ENCODE data around the gene PSMD11.

The PSMD11 gene

DNA sequence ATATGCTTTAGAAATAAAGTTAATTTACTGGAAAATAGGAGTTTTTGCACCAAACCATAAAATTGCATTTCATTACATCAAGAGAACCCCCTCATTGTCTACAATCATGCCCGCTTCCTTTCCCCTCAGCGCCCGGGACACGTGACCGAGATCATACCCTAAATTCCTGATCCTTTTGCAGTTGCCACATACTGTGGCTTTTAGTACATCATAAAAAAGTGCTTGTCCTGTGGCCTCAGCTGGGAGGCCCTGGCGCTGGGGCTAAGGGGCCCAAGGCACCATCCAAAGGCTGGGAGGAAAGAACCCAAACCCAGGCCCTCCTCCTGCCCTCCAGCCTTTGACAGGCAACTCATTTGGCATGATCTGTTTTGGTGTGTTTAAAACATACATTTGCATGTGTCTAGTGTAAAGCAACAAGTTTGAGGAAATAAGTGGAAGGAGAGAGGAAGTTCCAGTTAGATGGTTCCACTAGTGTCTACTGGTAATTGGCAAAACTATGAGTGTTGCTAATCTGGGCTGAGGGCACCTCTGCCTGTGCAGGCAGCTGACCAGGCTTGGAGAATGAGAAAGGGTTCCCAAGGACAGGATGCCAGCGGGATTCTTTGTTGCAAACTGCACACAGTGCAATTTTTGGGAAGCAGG lies 48.5 kb downstream of the PSMD11 start:
- ATAC-seq = no peak
- TF ChIP-seq RARB (CRISPR knock-in tag; IDR thresholded peaks at IDR 0.05) (no peak), GLIS3 (CRISPR knock-in tag; IDR thresholded peaks at IDR 0.05) (no peak), SNAI2 (CRISPR knock-in tag; IDR thresholded peaks at IDR 0.05) (no peak), ZNF70 (CRISPR knock-in tag; IDR thresholded peaks at IDR 0.05) (no peak), ISL1 (CRISPR knock-in tag; IDR thresholded peaks at IDR 0.05) (no peak), BACH2 (CRISPR knock-in tag; IDR thresholded peaks at IDR 0.05; ENCODE audit: borderline replicate concordance) (no peak), ZNF8 (CRISPR knock-in tag; IDR thresholded peaks at IDR 0.05) (no peak), ZNF565 (CRISPR knock-in tag; conservative IDR thresholded peaks at IDR 0.05; ENCODE audit: low read depth) (no peak), PPARA (CRISPR knock-in tag; IDR thresholded peaks at IDR 0.05; ENCODE audit: borderline replicate concordance) (no peak), ESRRG (CRISPR knock-in tag; IDR thresholded peaks at IDR 0.05) (no peak)
- TF ChIP-seq, protein P1, sequence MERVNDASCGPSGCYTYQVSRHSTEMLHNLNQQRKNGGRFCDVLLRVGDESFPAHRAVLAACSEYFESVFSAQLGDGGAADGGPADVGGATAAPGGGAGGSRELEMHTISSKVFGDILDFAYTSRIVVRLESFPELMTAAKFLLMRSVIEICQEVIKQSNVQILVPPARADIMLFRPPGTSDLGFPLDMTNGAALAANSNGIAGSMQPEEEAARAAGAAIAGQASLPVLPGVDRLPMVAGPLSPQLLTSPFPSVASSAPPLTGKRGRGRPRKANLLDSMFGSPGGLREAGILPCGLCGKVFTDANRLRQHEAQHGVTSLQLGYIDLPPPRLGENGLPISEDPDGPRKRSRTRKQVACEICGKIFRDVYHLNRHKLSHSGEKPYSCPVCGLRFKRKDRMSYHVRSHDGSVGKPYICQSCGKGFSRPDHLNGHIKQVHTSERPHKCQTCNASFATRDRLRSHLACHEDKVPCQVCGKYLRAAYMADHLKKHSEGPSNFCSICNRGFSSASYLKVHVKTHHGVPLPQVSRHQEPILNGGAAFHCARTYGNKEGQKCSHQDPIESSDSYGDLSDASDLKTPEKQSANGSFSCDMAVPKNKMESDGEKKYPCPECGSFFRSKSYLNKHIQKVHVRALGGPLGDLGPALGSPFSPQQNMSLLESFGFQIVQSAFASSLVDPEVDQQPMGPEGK (CRISPR knock-in tag; IDR thresholded peaks at IDR 0.05; ENCODE audit: borderline replicate concordance) = no peak
- TF ChIP-seq, protein P2, sequence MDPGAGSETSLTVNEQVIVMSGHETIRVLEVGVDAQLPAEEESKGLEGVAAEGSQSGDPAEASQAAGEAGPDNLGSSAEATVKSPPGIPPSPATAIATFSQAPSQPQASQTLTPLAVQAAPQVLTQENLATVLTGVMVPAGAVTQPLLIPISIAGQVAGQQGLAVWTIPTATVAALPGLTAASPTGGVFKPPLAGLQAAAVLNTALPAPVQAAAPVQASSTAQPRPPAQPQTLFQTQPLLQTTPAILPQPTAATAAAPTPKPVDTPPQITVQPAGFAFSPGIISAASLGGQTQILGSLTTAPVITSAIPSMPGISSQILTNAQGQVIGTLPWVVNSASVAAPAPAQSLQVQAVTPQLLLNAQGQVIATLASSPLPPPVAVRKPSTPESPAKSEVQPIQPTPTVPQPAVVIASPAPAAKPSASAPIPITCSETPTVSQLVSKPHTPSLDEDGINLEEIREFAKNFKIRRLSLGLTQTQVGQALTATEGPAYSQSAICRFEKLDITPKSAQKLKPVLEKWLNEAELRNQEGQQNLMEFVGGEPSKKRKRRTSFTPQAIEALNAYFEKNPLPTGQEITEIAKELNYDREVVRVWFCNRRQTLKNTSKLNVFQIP (CRISPR knock-in tag; IDR thresholded peaks at IDR 0.05; ENCODE audit: borderline replicate concordance, low read depth) = no peak

DNA sequence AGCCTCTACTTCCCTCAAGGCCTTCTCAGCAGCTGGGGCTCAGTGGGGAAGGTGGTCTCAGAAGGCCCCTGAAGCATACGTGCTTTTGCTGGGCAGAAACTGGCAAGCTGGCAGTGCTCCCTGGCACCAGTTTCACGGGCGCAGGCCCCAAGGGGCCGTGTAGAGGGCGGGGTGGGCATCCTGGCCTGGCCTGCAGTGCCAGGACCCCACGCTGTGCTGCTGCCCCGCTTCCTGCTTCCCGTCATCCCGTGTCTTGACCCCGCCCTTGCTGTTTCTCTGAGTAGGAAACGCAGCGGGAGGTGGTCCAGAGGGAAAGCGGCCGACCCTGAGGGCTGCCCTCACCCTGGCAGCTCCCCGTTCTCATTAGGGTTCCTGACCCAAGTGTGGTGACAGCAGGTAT lies 49.3 kb downstream of the PSMD11 start:
- TF ChIP-seq ZFP3 (CRISPR knock-in tag; IDR thresholded peaks at IDR 0.05) (no peak), ZNF565 (CRISPR knock-in tag; conservative IDR thresholded peaks at IDR 0.05; ENCODE audit: low read depth) (no peak), PPARA (CRISPR knock-in tag; IDR thresholded peaks at IDR 0.05; ENCODE audit: borderline replicate concordance) (no peak), ARNTL (CRISPR knock-in tag; IDR thresholded peaks at IDR 0.05; ENCODE audit: borderline replicate concordance, low read depth) (no peak), ESRRG (CRISPR knock-in tag; IDR thresholded peaks at IDR 0.05) (no peak), BACH2 (CRISPR knock-in tag; IDR thresholded peaks at IDR 0.05; ENCODE audit: borderline replicate concordance) (no peak), ZC3H10 (CRISPR knock-in tag; IDR thresholded peaks at IDR 0.05) (no peak), OSR1 (CRISPR knock-in tag; IDR thresholded peaks at IDR 0.05) (no peak), ZNF70 (CRISPR knock-in tag; IDR thresholded peaks at IDR 0.05) (no peak), TOX (CRISPR knock-in tag; IDR thresholded peaks at IDR 0.05; ENCODE audit: borderline replicate concordance) (no peak), ISL1 (CRISPR knock-in tag; IDR thresholded peaks at IDR 0.05) (no peak)
- TF ChIP-seq, protein P2 (CRISPR knock-in tag; IDR thresholded peaks at IDR 0.05; ENCODE audit: borderline replicate concordance, low read depth) = no peak
- TF ChIP-seq, protein P3, sequence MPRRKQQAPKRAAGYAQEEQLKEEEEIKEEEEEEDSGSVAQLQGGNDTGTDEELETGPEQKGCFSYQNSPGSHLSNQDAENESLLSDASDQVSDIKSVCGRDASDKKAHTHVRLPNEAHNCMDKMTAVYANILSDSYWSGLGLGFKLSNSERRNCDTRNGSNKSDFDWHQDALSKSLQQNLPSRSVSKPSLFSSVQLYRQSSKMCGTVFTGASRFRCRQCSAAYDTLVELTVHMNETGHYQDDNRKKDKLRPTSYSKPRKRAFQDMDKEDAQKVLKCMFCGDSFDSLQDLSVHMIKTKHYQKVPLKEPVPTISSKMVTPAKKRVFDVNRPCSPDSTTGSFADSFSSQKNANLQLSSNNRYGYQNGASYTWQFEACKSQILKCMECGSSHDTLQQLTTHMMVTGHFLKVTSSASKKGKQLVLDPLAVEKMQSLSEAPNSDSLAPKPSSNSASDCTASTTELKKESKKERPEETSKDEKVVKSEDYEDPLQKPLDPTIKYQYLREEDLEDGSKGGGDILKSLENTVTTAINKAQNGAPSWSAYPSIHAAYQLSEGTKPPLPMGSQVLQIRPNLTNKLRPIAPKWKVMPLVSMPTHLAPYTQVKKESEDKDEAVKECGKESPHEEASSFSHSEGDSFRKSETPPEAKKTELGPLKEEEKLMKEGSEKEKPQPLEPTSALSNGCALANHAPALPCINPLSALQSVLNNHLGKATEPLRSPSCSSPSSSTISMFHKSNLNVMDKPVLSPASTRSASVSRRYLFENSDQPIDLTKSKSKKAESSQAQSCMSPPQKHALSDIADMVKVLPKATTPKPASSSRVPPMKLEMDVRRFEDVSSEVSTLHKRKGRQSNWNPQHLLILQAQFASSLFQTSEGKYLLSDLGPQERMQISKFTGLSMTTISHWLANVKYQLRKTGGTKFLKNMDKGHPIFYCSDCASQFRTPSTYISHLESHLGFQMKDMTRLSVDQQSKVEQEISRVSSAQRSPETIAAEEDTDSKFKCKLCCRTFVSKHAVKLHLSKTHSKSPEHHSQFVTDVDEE (CRISPR knock-in tag; IDR thresholded peaks at IDR 0.05) = no peak
- no peak for ATAC-seq

DNA sequence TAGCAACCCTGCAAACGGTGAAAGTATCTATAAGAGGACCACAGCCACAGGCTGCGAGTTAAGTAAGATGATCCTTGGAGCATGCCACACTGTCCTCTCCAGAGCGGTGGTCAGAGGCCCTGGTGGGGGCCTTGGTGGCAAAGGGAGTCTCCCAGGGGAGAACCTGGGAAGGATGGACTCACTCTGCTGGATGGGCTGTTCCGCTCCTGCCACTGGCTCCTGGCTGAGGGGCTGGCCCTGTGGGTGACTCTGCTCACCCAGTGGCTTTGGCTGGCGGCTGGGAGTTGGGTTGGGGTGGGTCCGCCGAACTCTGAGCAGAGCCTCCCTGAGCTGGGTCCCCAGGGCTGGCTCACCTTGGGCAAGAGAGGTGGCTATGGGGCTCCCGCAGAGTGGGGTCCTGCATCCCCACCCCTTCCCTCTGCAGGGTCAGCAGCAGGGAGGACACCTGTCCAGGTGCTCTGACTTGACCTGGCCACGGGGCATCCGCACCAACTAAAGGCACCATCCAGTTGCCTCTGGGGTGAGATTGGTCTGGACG lies 49.7 kb downstream of the PSMD11 start:
- TF ChIP-seq CSDC2 (CRISPR knock-in tag; IDR thresholded peaks at IDR 0.05) (no peak), ESRRG (CRISPR knock-in tag; IDR thresholded peaks at IDR 0.05) (no peak), OSR1 (CRISPR knock-in tag; IDR thresholded peaks at IDR 0.05) (no peak), TOX (CRISPR knock-in tag; IDR thresholded peaks at IDR 0.05; ENCODE audit: borderline replicate concordance) (no peak), RARB (CRISPR knock-in tag; IDR thresholded peaks at IDR 0.05) (no peak), ZFP3 (CRISPR knock-in tag; IDR thresholded peaks at IDR 0.05) (no peak), ISL1 (CRISPR knock-in tag; IDR thresholded peaks at IDR 0.05) (no peak), ARNTL (CRISPR knock-in tag; IDR thresholded peaks at IDR 0.05; ENCODE audit: borderline replicate concordance, low read depth) (no peak), TCF4 (CRISPR knock-in tag; IDR thresholded peaks at IDR 0.05; ENCODE audit: borderline replicate concordance) (no peak), ZFP30 (CRISPR knock-in tag; IDR thresholded peaks at IDR 0.05) (no peak)
- TF ChIP-seq, protein P2 (CRISPR knock-in tag; IDR thresholded peaks at IDR 0.05; ENCODE audit: borderline replicate concordance, low read depth) = no peak
- TF ChIP-seq, protein P1 (CRISPR knock-in tag; IDR thresholded peaks at IDR 0.05; ENCODE audit: borderline replicate concordance) = no peak
- ATAC-seq = no peak
